ENCODE data around the gene RESP18. TPM values are rescaled to one million over a fixed set of nuclear protein-coding genes. Genes with fewer than 3 reads are reported as not detected.

RESP18 gene
- total RNA-seq, 1 donor from 2014 or later: not detected

DNA sequence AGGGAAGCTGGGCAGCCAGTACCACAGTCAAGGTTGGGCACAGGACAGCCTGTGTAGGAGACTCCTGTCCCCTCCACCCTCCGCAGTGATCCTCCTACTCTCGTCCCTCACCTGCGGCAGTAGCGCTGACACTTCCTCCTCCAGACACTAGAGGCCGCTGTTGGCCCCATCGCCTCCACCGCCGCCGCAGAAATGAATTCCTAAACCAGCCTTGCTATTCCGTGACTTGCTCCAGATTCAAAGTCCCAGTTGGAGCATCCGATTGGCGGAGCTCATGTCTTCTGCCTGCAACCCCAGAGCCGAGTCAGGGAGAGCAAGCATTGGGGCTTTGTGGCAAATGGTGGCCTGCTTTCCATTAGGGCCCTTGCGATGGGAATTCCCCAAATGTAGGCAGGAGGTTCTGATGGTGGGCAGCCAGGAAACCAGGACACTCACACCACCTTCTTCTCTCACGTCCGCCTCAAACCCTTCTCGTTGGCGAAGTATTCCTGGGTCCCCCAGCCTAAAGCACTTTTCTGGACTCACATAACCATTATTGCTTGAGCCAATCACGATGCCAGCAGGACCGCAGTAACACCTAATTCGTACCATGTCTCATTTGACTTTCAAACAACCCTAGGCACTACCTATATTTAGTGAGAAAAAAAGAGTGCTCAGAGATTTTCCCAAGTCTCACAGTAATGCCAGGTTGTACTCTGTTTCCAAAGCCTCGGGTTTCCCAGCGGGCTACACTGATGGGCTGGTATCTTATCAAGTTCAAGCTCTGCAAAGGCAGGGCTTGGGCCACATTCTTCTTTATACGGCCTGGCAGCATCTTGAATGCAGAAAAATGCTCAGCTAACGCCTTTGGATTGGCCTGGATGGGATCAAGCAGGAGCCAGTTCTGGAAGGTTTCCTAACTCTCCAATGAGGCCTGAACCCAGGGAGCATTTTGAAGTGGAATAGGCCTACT, 54.6 kb downstream of the RESP18 start:
- DNase-seq (ENCODE audit: low spot score): peak; percentile 78

Other genes with a start within 250 kb of the RESP18 start
- 13.9 TPM for gene NHEJ1, start 171.9 kb downstream of the RESP18 start, total RNA-seq
- 1.6 TPM for gene SLC23A3, start 162.7 kb downstream of the RESP18 start, total RNA-seq
- 56.4 TPM for gene CNPPD1, start 155.8 kb downstream of the RESP18 start, total RNA-seq
- 79.6 TPM for gene RETREG2, start 154.5 kb downstream of the RESP18 start, total RNA-seq
- gene ZFAND2B, start 126.0 kb downstream of the RESP18 start, total RNA-seq: 28.7 TPM
- gene ABCB6, start 113.8 kb downstream of the RESP18 start, total RNA-seq: 36.1 TPM
- 31.6 TPM for gene ATG9A, start 103.1 kb downstream of the RESP18 start, total RNA-seq
- 73.1 TPM for gene ANKZF1, start 102.9 kb downstream of the RESP18 start, total RNA-seq
- 9.9 TPM for gene GLB1L, start 87.3 kb downstream of the RESP18 start, total RNA-seq
- gene STK16, start 87.3 kb downstream of the RESP18 start, total RNA-seq: 32.9 TPM
- not detected for gene TUBA4B, start 79.5 kb downstream of the RESP18 start, total RNA-seq
- gene TUBA4A, start 78.8 kb downstream of the RESP18 start, total RNA-seq: 85.1 TPM
- 93.6 TPM for gene DNAJB2, start 53.4 kb downstream of the RESP18 start, total RNA-seq
- not detected for gene PTPRN, start 23.3 kb downstream of the RESP18 start, total RNA-seq
- 86.6 TPM for gene DNPEP, start 55.2 kb upstream of the RESP18 start, total RNA-seq
- gene DES, start 85.6 kb upstream of the RESP18 start, total RNA-seq: 1,211 TPM
- 76.6 TPM for gene SPEG, start 102.1 kb upstream of the RESP18 start, total RNA-seq
- 31.9 TPM for gene GMPPA, start 166.1 kb upstream of the RESP18 start, total RNA-seq
- 0.13 TPM for gene ASIC4, start 181.7 kb upstream of the RESP18 start, total RNA-seq
- 49.6 TPM for gene CHPF, start 211.1 kb upstream of the RESP18 start, total RNA-seq
- gene TMEM198, start 211.3 kb upstream of the RESP18 start, total RNA-seq: 6.0 TPM
- 89.1 TPM for gene OBSL1, start 238.8 kb upstream of the RESP18 start, total RNA-seq
- gene INHA, start 239.6 kb upstream of the RESP18 start, total RNA-seq: 0.78 TPM